Esophagus squamous epithelium (tissue), 5 donors: ENCODE measurements around the gene KCNMA1. TPM values are rescaled to one million over a fixed set of nuclear protein-coding genes. Genes with fewer than 3 reads are reported as not detected.
"Not testable (repeated sequence)": the region's sequence is repeated elsewhere in the genome, so short reads cannot be mapped to it uniquely, and the experiment has no call there.

ENCODE experiments used
- DNase-seq: peaks from one replicate; lab custom pipeline; 2025; lab: John Stamatoyannopoulos, UW
- H3K27ac ChIP-seq, 4 donors: fragments of 200-600 bp; sonication (generic); one replicate each; pipeline ENCODE4 v1.5.1; 2016 to 2019; ENCODE audit warnings: mild to moderate bottlenecking in 1 of 4
- H3K27me3 ChIP-seq, 4 donors: fragments of 200-600 bp; sonication (generic); 1 replicate in 3 of 4; 2 replicates in 1 of 4; pipeline versions ENCODE4 v1.5.1 to v1.6.0; 2017 to 2021; ENCODE audit warnings: antibody characterized with exemption in 1 of 4
- H3K36me3 ChIP-seq, 3 donors: fragments of 200-600 bp; sonication (generic); one replicate each; pipeline ENCODE4 v1.5.1; 2016 to 2019
- H3K4me1 ChIP-seq, 3 donors: fragments of 200-600 bp; sonication (generic); one replicate each; pipeline ENCODE4 v1.5.1; 2017 to 2019
- H3K4me3 ChIP-seq, 4 donors: fragments of 200-600 bp; sonication (generic); 1 replicate in 3 of 4; 2 replicates in 1 of 4; pipeline ENCODE4 v1.5.1; 2016 to 2019; ENCODE audit warnings: mild to moderate bottlenecking in 2 of 4, moderate library complexity in 1 of 4
- H3K9me3 ChIP-seq, 3 donors: fragments of 200-600 bp; sonication (generic); one replicate each; pipeline ENCODE4 v1.5.1; 2016 to 2019
- POLR2A ChIP-seq, 4 donors: fragments of 450-650 bp; IDR thresholded peaks; one replicate each; pipeline ENCODE4 v1.6.1; 2017; ENCODE audit warnings: antibody characterized with exemption in 4 of 4, mild to moderate bottlenecking in 4 of 4, moderate library complexity in 3 of 4
- WGBS, 2 donors: methylation state at CpG; one replicate each; pipeline ENCODE4 v1.1.5; 2018; 5-methylcytosine and 5-hydroxymethylcytosine counted together
- intact Hi-C: fragments of 100-400 bp; cut with DNase I; formaldehyde crosslinking; loops from one replicate; pipeline ENCODE4 v1.15.0; 2022
- total RNA-seq, 4 donors: library from RNA; depleted of rRNA; stranded (reverse); fragments of >200 nt; gene quantifications; one replicate each; pipeline ENCODE4 v1.1.0, GENCODE V29; 2016
- TF ChIP-seq, protein P1 (sequence below), 6 experiments: fragments of 450-650 bp in 4 of 6; fragments of 200-600 bp in 2 of 6; sonication (generic) in 2 of 6; IDR thresholded peaks; one replicate each; pipeline ENCODE4 v1.5.1; 2016 to 2019; ENCODE audit warnings: antibody characterized with exemption in 6 of 6, mild to moderate bottlenecking in 4 of 6, moderate library complexity in 4 of 6
- donor health status: DM: yes; HTN: yes; CAD: no.

The KCNMA1 gene
- total RNA-seq, 4 donors from 2014 or later: 7.5 to 74.2 (median 18.0) TPM

DNA sequence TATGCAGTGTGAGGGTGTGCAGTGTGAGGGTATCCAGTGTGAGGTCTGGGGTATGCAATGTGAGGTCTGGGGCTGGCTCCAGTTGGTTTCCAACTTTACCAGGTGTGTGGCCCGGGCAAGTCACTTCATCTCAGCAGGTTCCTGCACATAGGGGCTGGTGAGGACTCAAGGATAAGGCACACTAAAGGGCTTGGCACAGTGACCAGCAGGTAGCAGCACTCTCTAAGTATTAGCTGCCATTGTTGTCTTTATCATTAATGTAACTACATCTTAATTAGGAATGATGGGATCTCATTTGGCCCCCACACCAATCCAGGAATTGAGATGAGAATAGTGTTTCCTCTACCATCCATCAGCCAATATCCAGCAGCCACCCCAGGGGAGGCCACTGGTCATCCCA lies 117.3 kb downstream of the KCNMA1 start:
- H3K4me1 ChIP-seq: no peaks in the 10 kb centered on the region
- no peaks in the 10 kb centered on the region for H3K9me3 ChIP-seq
- no peak for DNase-seq
- H3K27me3 ChIP-seq: no peaks in the 10 kb centered on the region
- no peak overlapping the region for H3K4me3 ChIP-seq
- whole genome bisulfite sequencing, 2 donors: 82 to 100% methylated on average over 1 of the region's 1 CpG
- TF ChIP-seq, protein P1, sequence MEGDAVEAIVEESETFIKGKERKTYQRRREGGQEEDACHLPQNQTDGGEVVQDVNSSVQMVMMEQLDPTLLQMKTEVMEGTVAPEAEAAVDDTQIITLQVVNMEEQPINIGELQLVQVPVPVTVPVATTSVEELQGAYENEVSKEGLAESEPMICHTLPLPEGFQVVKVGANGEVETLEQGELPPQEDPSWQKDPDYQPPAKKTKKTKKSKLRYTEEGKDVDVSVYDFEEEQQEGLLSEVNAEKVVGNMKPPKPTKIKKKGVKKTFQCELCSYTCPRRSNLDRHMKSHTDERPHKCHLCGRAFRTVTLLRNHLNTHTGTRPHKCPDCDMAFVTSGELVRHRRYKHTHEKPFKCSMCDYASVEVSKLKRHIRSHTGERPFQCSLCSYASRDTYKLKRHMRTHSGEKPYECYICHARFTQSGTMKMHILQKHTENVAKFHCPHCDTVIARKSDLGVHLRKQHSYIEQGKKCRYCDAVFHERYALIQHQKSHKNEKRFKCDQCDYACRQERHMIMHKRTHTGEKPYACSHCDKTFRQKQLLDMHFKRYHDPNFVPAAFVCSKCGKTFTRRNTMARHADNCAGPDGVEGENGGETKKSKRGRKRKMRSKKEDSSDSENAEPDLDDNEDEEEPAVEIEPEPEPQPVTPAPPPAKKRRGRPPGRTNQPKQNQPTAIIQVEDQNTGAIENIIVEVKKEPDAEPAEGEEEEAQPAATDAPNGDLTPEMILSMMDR (IDR thresholded peaks at IDR 0.05): no peak
- no peak for TF ChIP-seq POLR2A (IDR thresholded peaks at IDR 0.05)
- intact Hi-C loops: no loop called here
- H3K36me3 ChIP-seq: no peaks in the 10 kb centered on the region
- no peak overlapping the region for H3K27ac ChIP-seq

GRCh38 chr10:77519791-77520190 lies 117.8 kb downstream of the KCNMA1 start:
- H3K4me3 ChIP-seq, H3K9me3 ChIP-seq, DNase-seq, intact Hi-C loops, H3K4me1 ChIP-seq, H3K27ac ChIP-seq, H3K36me3 ChIP-seq, H3K27me3 ChIP-seq: not testable (repeated sequence)
- WGBS, 2 donors: 69 to 74% methylated on average over 2 of the region's 2 CpGs

DNA sequence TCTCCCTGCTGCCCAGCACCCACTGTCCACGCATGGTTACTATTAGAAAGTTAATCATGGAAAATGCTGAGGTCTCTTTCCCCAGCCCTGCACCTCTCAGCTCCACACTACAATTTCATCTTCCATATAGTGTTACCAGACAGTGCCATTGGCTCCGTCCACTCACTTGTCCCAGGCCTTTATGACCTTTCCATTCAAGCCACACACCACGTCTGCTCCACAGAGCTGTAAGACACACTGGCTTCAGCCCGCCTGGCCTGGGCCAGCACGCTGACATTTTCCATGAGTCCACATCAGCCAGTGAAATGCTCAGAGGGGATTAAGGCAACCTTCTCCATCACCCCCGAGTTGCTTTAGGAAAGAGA lies 118.7 kb downstream of the KCNMA1 start:
- H3K4me1 ChIP-seq: peaks cover 4 to 10% (median 5%) of the 10 kb centered on the region in 3 donors
- no peaks in the 10 kb centered on the region for H3K9me3 ChIP-seq
- intact Hi-C loops: no loop called here
- no peak overlapping the region for H3K27ac ChIP-seq
- H3K36me3 ChIP-seq: no peaks in the 10 kb centered on the region
- no peaks in the 10 kb centered on the region for H3K27me3 ChIP-seq
- 87 to 89% methylated on average over 6 of the region's 6 CpGs for WGBS, 2 donors
- no peak overlapping the region for H3K4me3 ChIP-seq
- DNase-seq: no peak
- TF ChIP-seq, protein P1 (IDR thresholded peaks at IDR 0.05): no peak
- no peak for TF ChIP-seq POLR2A (IDR thresholded peaks at IDR 0.05)

GRCh38 chr10:77518241-77518909 lies 119.2 kb downstream of the KCNMA1 start:
- H3K27ac ChIP-seq: no peak overlapping the region
- H3K4me1 ChIP-seq: peaks cover 9 to 15% (median 10%) of the 10 kb centered on the region in 3 donors
- H3K4me3 ChIP-seq: no peak overlapping the region
- TF ChIP-seq, protein P1 (IDR thresholded peaks at IDR 0.05): no peak
- no peak for TF ChIP-seq POLR2A (IDR thresholded peaks at IDR 0.05)
- H3K9me3 ChIP-seq: no peaks in the 10 kb centered on the region
- H3K27me3 ChIP-seq: no peaks in the 10 kb centered on the region
- DNase-seq: no peak
- 91 to 95% methylated on average over 5 of the region's 7 CpGs for WGBS, 2 donors
- intact Hi-C loops: no loop called here
- no peaks in the 10 kb centered on the region for H3K36me3 ChIP-seq

GRCh38 chr10:77516575-77516974 lies 121.0 kb downstream of the KCNMA1 start:
- intact Hi-C loops: no loop called here
- 84 to 85% methylated on average over 6 to 8 of the region's 8 CpGs for WGBS, 2 donors
- DNase-seq: no peak
- Histone ChIP-seq H3K9me3 (no peaks in the 10 kb centered on the region), H3K27ac (no peak overlapping the region), H3K4me3 (no peak overlapping the region), H3K36me3 (no peaks in the 10 kb centered on the region), H3K4me1 (peaks cover 13 to 33% (median 20%) of the 10 kb centered on the region in 3 donors), H3K27me3 (no peaks in the 10 kb centered on the region)
- TF ChIP-seq, protein P1 (IDR thresholded peaks at IDR 0.05): no peak
- TF ChIP-seq POLR2A (IDR thresholded peaks at IDR 0.05): no peak
